22Rv1 (cell line): ENCODE measurements around the gene SLC29A2.
"Not testable (repeated sequence)": the region's sequence is repeated elsewhere in the genome, so short reads cannot be mapped to it uniquely, and the experiment has no call there.

Experiments used
- H3K27ac ChIP-seq: fragments of 450-650 bp; 2 replicates; pipeline ENCODE4 v1.5.1; 2017
- CTCF ChIP-seq: fragments of 450-650 bp; IDR thresholded peaks from 2 replicates; pipeline ENCODE4 v1.5.1; 2017; ENCODE audit warnings: mild to moderate bottlenecking
- ZFX ChIP-seq: fragments of 450-650 bp; IDR thresholded peaks from 2 replicates; pipeline ENCODE4 v1.6.1; 2017; ENCODE audit warnings: antibody characterized with exemption, borderline replicate concordance

Gene SLC29A2

GRCh38 chr11:66408488-66409214 is 37.1 kb upstream of the SLC29A2 start:
- TF ChIP-seq CTCF = peak; percentile 100
- TF ChIP-seq ZFX = no peak
- H3K27ac ChIP-seq = no peak overlapping the region

GRCh38 chr11:66407651-66408050 is 36.1 kb upstream of the SLC29A2 start:
- no peak for TF ChIP-seq ZFX
- TF ChIP-seq CTCF = no peak

GRCh38 chr11:66393954-66394353 is 22.4 kb upstream of the SLC29A2 start:
- H3K27ac ChIP-seq = no peak overlapping the region
- TF ChIP-seq ZFX (no peak), CTCF (no peak)

More at GRCh38 chr11:66407651-66408050, 36.1 kb upstream of the SLC29A2 start:
- no peak overlapping the region for H3K27ac ChIP-seq

- no peak overlapping the region for H3K27ac ChIP-seq
- TF ChIP-seq CTCF (no peak), ZFX (no peak)
These were observed 19.8 kb upstream of the SLC29A2 start for GRCh38 chr11:66391322-66391721.

- TF ChIP-seq ZFX = no peak
- peak; percentile 91 for TF ChIP-seq CTCF
- H3K27ac ChIP-seq = no peak overlapping the region
These were observed 17.3 kb upstream of the SLC29A2 start for GRCh38 chr11:66388780-66389386.

GRCh38 chr11:66386171-66387069 is 14.9 kb upstream of the SLC29A2 start:
- H3K27ac ChIP-seq = no peak overlapping the region
- TF ChIP-seq CTCF (peak; percentile 94), ZFX (no peak)

- H3K27ac ChIP-seq = peak overlapping the region; percentile 30; the same call in 1 of the 2 replicates
These were observed 12.8 kb upstream of the SLC29A2 start for GRCh38 chr11:66384316-66384715.

- H3K27ac ChIP-seq = not testable (repeated sequence)
These were observed 8.7 kb upstream of the SLC29A2 start for GRCh38 chr11:66380264-66380663.

GRCh38 chr11:66373690-66374287 is 2.2 kb upstream of the SLC29A2 start:
- peak overlapping the region; percentile 97 for H3K27ac ChIP-seq
